Measurements from ENCODE around the gene SMAD9. TPM values are rescaled to one million over a fixed set of nuclear protein-coding genes. Genes with fewer than 3 reads are reported as not detected.

The SMAD9 gene
- total and polyA plus RNA-seq, 2 of the 13 experiments (the other 11 are each of a cell fraction or from before 2014, with no cell fraction given) = 4.2 to 7.7 TPM

DNA sequence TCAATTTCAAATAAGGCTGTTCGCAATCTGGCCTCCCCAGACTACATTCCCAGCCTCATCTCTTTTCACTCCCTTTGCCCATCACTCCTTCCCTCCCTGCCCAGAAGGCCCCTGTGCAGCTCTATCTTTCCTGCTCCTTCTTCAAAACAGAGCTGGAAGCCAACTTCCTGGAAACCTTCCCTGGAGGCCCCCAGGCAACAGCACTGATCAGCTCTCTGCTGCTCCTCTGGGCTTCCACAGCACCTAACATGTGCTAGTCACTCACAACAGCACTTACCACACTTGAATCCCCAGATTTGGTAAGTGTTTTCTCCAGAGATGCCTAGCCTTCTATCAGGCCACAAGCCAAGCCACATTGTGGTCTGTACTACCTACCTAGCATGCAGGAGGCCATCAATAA lies 9.5 kb downstream of the SMAD9 start:
- Histone ChIP-seq H3K79me2 (ENCODE audit: insufficient read depth, low read length) (peaks cover 49% of the 10 kb centered on the region), H3K4me3 (replicated peaks in 1 of 3; ENCODE audit: insufficient read depth in 1 of 3, low read depth in 2 of 3, low read length in 3 of 3) (no peak overlapping the region), H3K27me3 (ENCODE audit: control insufficient read depth in 1 of 2, insufficient read depth in 2 of 2, low read length in 2 of 2) (no peaks in the 10 kb centered on the region), H2AFZ (ENCODE audit: low read length) (no peak overlapping the region), H3K9me3 (ENCODE audit: low read length) (no peaks in the 10 kb centered on the region), H3K9ac (ENCODE audit: insufficient read depth, low read depth, low read length) (no peak overlapping the region), H3K4me2 (ENCODE audit: low read depth, low read length) (no peak overlapping the region), H4K20me1 (ENCODE audit: insufficient read depth, low read length) (no peaks in the 10 kb centered on the region), H3K27ac (ENCODE audit: extremely low read length, insufficient read depth, low read length) (no peak overlapping the region), H3K4me1 (ENCODE audit: insufficient read depth, low read length) (peaks cover 31% of the 10 kb centered on the region), H3K36me3 (replicated peaks in 1 of 2; ENCODE audit: control insufficient read depth in 1 of 2, insufficient read depth in 2 of 2, low read length in 2 of 2) (no peaks in the 10 kb centered on the region)
- 100% methylated on average over 1 of the region's 1 CpG for WGBS (ENCODE audit: low lambda C conversion rate)
- intact Hi-C loops (cut with micrococcal nuclease; ENCODE audit: unreplicated experiment) (no loop called here), in situ Hi-C loops (cut with HindIII; ENCODE audit: extremely low pct_ligation_motif_present, low pct_unique_long_range_greater_than_20kb) (no loop called here)
- ChIA-PET CTCF (ENCODE audit: low intra/inter-chr PET ratio, low total read pairs) (no interaction called here), POLR2A (no interaction called here)
- ATAC-seq (no peak), DNase-seq (ENCODE audit: low spot score) (no peak), FAIRE-seq (no peak)
- TF ChIP-seq CHD2 (IDR thresholded peaks at IDR 0.05; ENCODE audit: low read depth, low read length) = no peak
- no TSS peak for BruUV-seq (replicated peaks)

DNA sequence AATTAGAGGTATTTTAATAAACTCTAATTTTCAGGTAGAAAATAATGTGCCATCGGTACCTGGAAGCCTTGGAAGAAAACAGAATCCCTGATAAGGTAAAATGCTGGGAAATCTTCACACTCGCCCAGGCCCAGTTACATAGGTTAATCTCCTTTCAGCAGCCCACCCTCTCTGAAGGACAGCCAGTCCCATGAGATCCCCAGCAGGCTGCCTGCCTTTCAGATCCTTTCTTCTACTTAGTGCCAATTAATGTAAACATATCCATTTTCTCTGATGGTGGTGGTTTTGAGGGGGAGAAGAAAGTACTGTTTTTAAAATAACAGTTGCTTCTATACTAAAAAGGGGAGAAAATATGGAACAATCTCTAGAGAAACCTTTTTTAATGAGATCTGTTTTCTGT lies 12.2 kb downstream of the SMAD9 start:
- CTCF ChIA-PET (ENCODE audit: low intra/inter-chr PET ratio, low total read pairs) = no interaction called here
- intact Hi-C loops (cut with micrococcal nuclease; ENCODE audit: unreplicated experiment) = no loop called here

More for the DNA sequence above, 12.2 kb downstream of the SMAD9 start:
- Histone ChIP-seq H3K9me3 (ENCODE audit: low read length) (no peaks in the 10 kb centered on the region), H3K4me2 (ENCODE audit: low read depth, low read length) (no peak overlapping the region), H3K4me1 (ENCODE audit: insufficient read depth, low read length) (peaks cover 36% of the 10 kb centered on the region), H2AFZ (ENCODE audit: low read length) (no peak overlapping the region), H4K20me1 (ENCODE audit: insufficient read depth, low read length) (no peaks in the 10 kb centered on the region), H3K27ac (ENCODE audit: extremely low read length, insufficient read depth, low read length) (no peak overlapping the region), H3K4me3 (replicated peaks in 1 of 3; ENCODE audit: insufficient read depth in 1 of 3, low read depth in 2 of 3, low read length in 3 of 3) (no peak overlapping the region), H3K36me3 (replicated peaks in 1 of 2; ENCODE audit: control insufficient read depth in 1 of 2, insufficient read depth in 2 of 2, low read length in 2 of 2) (no peaks in the 10 kb centered on the region), H3K27me3 (ENCODE audit: control insufficient read depth in 1 of 2, insufficient read depth in 2 of 2, low read length in 2 of 2) (no peaks in the 10 kb centered on the region), H3K9ac (ENCODE audit: insufficient read depth, low read depth, low read length) (no peak overlapping the region), H3K79me2 (ENCODE audit: insufficient read depth, low read length) (peaks cover 38% of the 10 kb centered on the region)
- in situ Hi-C loops (cut with HindIII; ENCODE audit: extremely low pct_ligation_motif_present, low pct_unique_long_range_greater_than_20kb) = no loop called here
- BruUV-seq (replicated peaks) = no TSS peak
- WGBS (ENCODE audit: low lambda C conversion rate) = 93% methylated on average over 2 of the region's 2 CpGs
- no peak for ATAC-seq
- TF ChIP-seq, protein P1, sequence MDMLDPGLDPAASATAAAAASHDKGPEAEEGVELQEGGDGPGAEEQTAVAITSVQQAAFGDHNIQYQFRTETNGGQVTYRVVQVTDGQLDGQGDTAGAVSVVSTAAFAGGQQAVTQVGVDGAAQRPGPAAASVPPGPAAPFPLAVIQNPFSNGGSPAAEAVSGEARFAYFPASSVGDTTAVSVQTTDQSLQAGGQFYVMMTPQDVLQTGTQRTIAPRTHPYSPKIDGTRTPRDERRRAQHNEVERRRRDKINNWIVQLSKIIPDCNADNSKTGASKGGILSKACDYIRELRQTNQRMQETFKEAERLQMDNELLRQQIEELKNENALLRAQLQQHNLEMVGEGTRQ (IDR thresholded peaks at IDR 0.05; ENCODE audit: low read depth, low read length) = no peak
- TF ChIP-seq, protein P1 (CRISPR knock-in tag; IDR thresholded peaks at IDR 0.05; ENCODE audit: borderline replicate concordance) = no peak
- TF ChIP-seq, protein P2, sequence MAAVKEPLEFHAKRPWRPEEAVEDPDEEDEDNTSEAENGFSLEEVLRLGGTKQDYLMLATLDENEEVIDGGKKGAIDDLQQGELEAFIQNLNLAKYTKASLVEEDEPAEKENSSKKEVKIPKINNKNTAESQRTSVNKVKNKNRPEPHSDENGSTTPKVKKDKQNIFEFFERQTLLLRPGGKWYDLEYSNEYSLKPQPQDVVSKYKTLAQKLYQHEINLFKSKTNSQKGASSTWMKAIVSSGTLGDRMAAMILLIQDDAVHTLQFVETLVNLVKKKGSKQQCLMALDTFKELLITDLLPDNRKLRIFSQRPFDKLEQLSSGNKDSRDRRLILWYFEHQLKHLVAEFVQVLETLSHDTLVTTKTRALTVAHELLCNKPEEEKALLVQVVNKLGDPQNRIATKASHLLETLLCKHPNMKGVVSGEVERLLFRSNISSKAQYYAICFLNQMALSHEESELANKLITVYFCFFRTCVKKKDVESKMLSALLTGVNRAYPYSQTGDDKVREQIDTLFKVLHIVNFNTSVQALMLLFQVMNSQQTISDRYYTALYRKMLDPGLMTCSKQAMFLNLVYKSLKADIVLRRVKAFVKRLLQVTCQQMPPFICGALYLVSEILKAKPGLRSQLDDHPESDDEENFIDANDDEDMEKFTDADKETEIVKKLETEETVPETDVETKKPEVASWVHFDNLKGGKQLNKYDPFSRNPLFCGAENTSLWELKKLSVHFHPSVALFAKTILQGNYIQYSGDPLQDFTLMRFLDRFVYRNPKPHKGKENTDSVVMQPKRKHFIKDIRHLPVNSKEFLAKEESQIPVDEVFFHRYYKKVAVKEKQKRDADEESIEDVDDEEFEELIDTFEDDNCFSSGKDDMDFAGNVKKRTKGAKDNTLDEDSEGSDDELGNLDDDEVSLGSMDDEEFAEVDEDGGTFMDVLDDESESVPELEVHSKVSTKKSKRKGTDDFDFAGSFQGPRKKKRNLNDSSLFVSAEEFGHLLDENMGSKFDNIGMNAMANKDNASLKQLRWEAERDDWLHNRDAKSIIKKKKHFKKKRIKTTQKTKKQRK (IDR thresholded peaks at IDR 0.05; ENCODE audit: low read length) = no peak
- no peak for FAIRE-seq
- POLR2A ChIA-PET = no interaction called here
- DNase-seq (ENCODE audit: low spot score) = no peak

All from HepG2 (cell line).